Measurements from ENCODE around the gene PTPRG. TPM values are rescaled to one million over a fixed set of nuclear protein-coding genes. Genes with fewer than 3 reads are reported as not detected.

Gene PTPRG
- total and polyA plus RNA-seq, 2 of the 13 experiments (the other 11 are each of a cell fraction or from before 2014, with no cell fraction given): 8.0 to 25.3 TPM

DNA sequence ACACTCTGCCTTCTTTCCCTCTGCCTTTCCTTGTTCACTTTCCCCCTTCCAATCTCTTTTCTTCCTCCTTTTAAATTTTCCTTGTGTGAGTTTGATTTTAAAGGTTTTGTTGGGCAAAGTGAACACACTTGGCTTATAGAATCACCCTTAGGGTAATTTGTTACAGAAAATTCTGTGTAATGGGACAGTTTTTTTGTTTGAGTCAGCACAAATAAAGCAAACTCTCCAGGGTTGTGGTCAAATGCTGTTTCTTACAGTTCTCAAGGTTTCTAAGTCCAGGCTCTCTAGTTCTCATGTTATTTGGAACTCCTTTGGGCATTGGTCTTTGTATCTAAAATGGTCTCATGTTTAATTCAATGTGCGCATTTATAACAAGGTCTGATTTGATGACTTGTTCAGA, 307.1 kb downstream of the PTPRG start:
- intact Hi-C loops (cut with micrococcal nuclease; ENCODE audit: unreplicated experiment) (no loop called here), in situ Hi-C loops (cut with HindIII; ENCODE audit: extremely low pct_ligation_motif_present, low pct_unique_long_range_greater_than_20kb) (loop anchor here (25.0 kb wide), 1 partner anchor 319 kb away; no protein-coding TSS in a partner anchor)
- H3K36me3 ChIP-seq (replicated peaks in 1 of 2; ENCODE audit: control insufficient read depth in 1 of 2, insufficient read depth in 2 of 2, low read length in 2 of 2): no peaks in the 10 kb centered on the region; a peak in 1 of 5 replicates
- no peaks in the 10 kb centered on the region for H4K20me1 ChIP-seq (ENCODE audit: insufficient read depth, low read length)
- H2AFZ ChIP-seq (ENCODE audit: low read length): no peak overlapping the region
- TF ChIP-seq MAFK (conservative IDR thresholded peaks at IDR 0.05 in 1 of 2, IDR thresholded peaks at IDR 0.05 in 1 of 2; ENCODE audit: low read length in 2 of 2): peak; percentile 79 to 90
- TF ChIP-seq ZNF367 (CRISPR knock-in tag; IDR thresholded peaks at IDR 0.05; ENCODE audit: borderline replicate concordance): no peak
- TF ChIP-seq GATAD1 (CRISPR knock-in tag; IDR thresholded peaks at IDR 0.05): no peak
- peak; percentile 84 for TF ChIP-seq MAFF (IDR thresholded peaks at IDR 0.05; ENCODE audit: low read depth, low read length)
- TF ChIP-seq NR2F2 (IDR thresholded peaks at IDR 0.05; ENCODE audit: borderline replicate concordance, low read depth): no peak
- TF ChIP-seq AHDC1 (CRISPR knock-in tag; IDR thresholded peaks at IDR 0.05; ENCODE audit: borderline replicate concordance): no peak
- no peak for TF ChIP-seq ZNF235 (CRISPR knock-in tag; IDR thresholded peaks at IDR 0.05; ENCODE audit: borderline replicate concordance)
- no peak for TF ChIP-seq U2AF2 (IDR thresholded peaks at IDR 0.05; ENCODE audit: low read depth, low read length)
- FAIRE-seq (no peak), ATAC-seq (no peak), DNase-seq (ENCODE audit: low spot score) (no peak)
- no TSS peak for BruUV-seq (replicated peaks)
- H3K4me2 ChIP-seq (ENCODE audit: low read depth, low read length): no peak overlapping the region
- WGBS (ENCODE audit: low lambda C conversion rate): 100% methylated on average over 1 of the region's 1 CpG
- CTCF ChIA-PET (ENCODE audit: low intra/inter-chr PET ratio, low total read pairs): no interaction called here
- no peaks in the 10 kb centered on the region for H3K27me3 ChIP-seq (ENCODE audit: control insufficient read depth in 1 of 2, insufficient read depth in 2 of 2, low read length in 2 of 2)
- no peaks in the 10 kb centered on the region for H3K79me2 ChIP-seq (ENCODE audit: insufficient read depth, low read length)
- H3K4me1 ChIP-seq (ENCODE audit: insufficient read depth, low read length): no peaks in the 10 kb centered on the region
- H3K9me3 ChIP-seq (ENCODE audit: low read length): no peaks in the 10 kb centered on the region
- POLR2A ChIA-PET: no interaction called here
- H3K27ac ChIP-seq (ENCODE audit: extremely low read length, insufficient read depth, low read length): no peak overlapping the region
- H3K4me3 ChIP-seq (replicated peaks in 1 of 3; ENCODE audit: insufficient read depth in 1 of 3, low read depth in 2 of 3, low read length in 3 of 3): no peak overlapping the region
- no peak overlapping the region for H3K9ac ChIP-seq (ENCODE audit: insufficient read depth, low read depth, low read length)

Data from HepG2 (cell line).